ENCODE measurements around the gene BTD. TPM values are rescaled to one million over a fixed set of nuclear protein-coding genes. Genes with fewer than 3 reads are reported as not detected.

Gene BTD
- total and polyA plus RNA-seq, 2 donors (not counting 1 experiment from before 2014, with no cell fraction given) = 24.4 to 24.9 TPM

- H3K36me3 ChIP-seq (ENCODE audit: control insufficient read depth, insufficient read depth, low read length) = no peaks in the 10 kb centered on the region
- no peaks in the 10 kb centered on the region for H3K9me3 ChIP-seq (ENCODE audit: control insufficient read depth, insufficient read depth, low read depth, low read length)
- H2AFZ ChIP-seq (ENCODE audit: low read length) = no peak overlapping the region
- H3K27ac ChIP-seq (ENCODE audit: insufficient read depth, low read length) = peak overlapping the region; percentile 91
- DNase-seq (ENCODE audit: low read depth in 2 of 2) = peak; percentile 81 to 98
- H4K20me1 ChIP-seq (ENCODE audit: control insufficient read depth, extremely low read depth, insufficient read depth, low read length) = no peaks in the 10 kb centered on the region
- peaks cover 28% of the 10 kb centered on the region for H3K4me1 ChIP-seq (ENCODE audit: control insufficient read depth, extremely low read depth, insufficient read depth, low read length)
- peak overlapping the region; percentile 51 for H3K4me2 ChIP-seq (ENCODE audit: extremely low read depth, insufficient read depth, low read length)
- H3K27me3 ChIP-seq (ENCODE audit: control insufficient read depth, insufficient read depth, low read length) = no peaks in the 10 kb centered on the region
- H3K79me2 ChIP-seq (ENCODE audit: control insufficient read depth, insufficient read depth, low read length) = no peaks in the 10 kb centered on the region
- peak overlapping the region; percentile 47 for H3K9ac ChIP-seq (ENCODE audit: insufficient read depth, low read length)
- TF ChIP-seq EZH2 (IDR thresholded peaks at IDR 0.05; ENCODE audit: low read length, missing control alignments) = no peak
- TF ChIP-seq CTCF (conservative IDR thresholded peaks at IDR 0.05 in 1 of 2, IDR thresholded peaks at IDR 0.05 in 1 of 2; ENCODE audit: low read depth in 1 of 2, low read length in 2 of 2) = no peak
- no peak overlapping the region for H3K4me3 ChIP-seq (replicated peaks in 1 of 4; ENCODE audit: control extremely low read depth in 1 of 4, insufficient read depth in 1 of 4, low read depth in 3 of 4, low read length in 4 of 4)
These were observed 44.4 kb downstream of the BTD start for GRCh38 chr3:15645740-15646501.

- Histone ChIP-seq H2AFZ (ENCODE audit: low read length) (no peak overlapping the region), H3K27ac (ENCODE audit: insufficient read depth, low read length) (peak overlapping the region; percentile 91), H3K4me2 (ENCODE audit: extremely low read depth, insufficient read depth, low read length) (peak overlapping the region; percentile 51), H3K4me3 (replicated peaks in 1 of 4; ENCODE audit: control extremely low read depth in 1 of 4, insufficient read depth in 1 of 4, low read depth in 3 of 4, low read length in 4 of 4) (peak overlapping the region in 2 of 4 experiments; percentile 9 to 15), H3K27me3 (ENCODE audit: control insufficient read depth, insufficient read depth, low read length) (no peaks in the 10 kb centered on the region), H3K36me3 (ENCODE audit: control insufficient read depth, insufficient read depth, low read length) (no peaks in the 10 kb centered on the region), H3K9me3 (ENCODE audit: control insufficient read depth, insufficient read depth, low read depth, low read length) (no peaks in the 10 kb centered on the region), H3K4me1 (ENCODE audit: control insufficient read depth, extremely low read depth, insufficient read depth, low read length) (peaks cover 28% of the 10 kb centered on the region), H4K20me1 (ENCODE audit: control insufficient read depth, extremely low read depth, insufficient read depth, low read length) (no peaks in the 10 kb centered on the region), H3K79me2 (ENCODE audit: control insufficient read depth, insufficient read depth, low read length) (no peaks in the 10 kb centered on the region), H3K9ac (ENCODE audit: insufficient read depth, low read length) (peak overlapping the region; percentile 50)
- TF ChIP-seq CTCF (conservative IDR thresholded peaks at IDR 0.05 in 1 of 2, IDR thresholded peaks at IDR 0.05 in 1 of 2; ENCODE audit: low read depth in 1 of 2, low read length in 2 of 2) (no peak), EZH2 (IDR thresholded peaks at IDR 0.05; ENCODE audit: low read length, missing control alignments) (no peak)
- DNase-seq (ENCODE audit: low read depth in 2 of 2) = peak; percentile 99 to 100
These were observed 45.4 kb downstream of the BTD start for GRCh38 chr3:15646851-15647511.

- peak; percentile 91 to 99 for DNase-seq (ENCODE audit: low read depth in 2 of 2)
- H3K27me3 ChIP-seq (ENCODE audit: control insufficient read depth, insufficient read depth, low read length) = no peaks in the 10 kb centered on the region
- H3K4me3 ChIP-seq (replicated peaks in 1 of 4; ENCODE audit: control extremely low read depth in 1 of 4, insufficient read depth in 1 of 4, low read depth in 3 of 4, low read length in 4 of 4) = no peak overlapping the region
- H3K4me1 ChIP-seq (ENCODE audit: control insufficient read depth, extremely low read depth, insufficient read depth, low read length) = peaks cover 28% of the 10 kb centered on the region
- no peak for TF ChIP-seq CTCF (conservative IDR thresholded peaks at IDR 0.05 in 1 of 2, IDR thresholded peaks at IDR 0.05 in 1 of 2; ENCODE audit: low read depth in 1 of 2, low read length in 2 of 2)
- TF ChIP-seq EZH2 (IDR thresholded peaks at IDR 0.05; ENCODE audit: low read length, missing control alignments) = no peak
- peak overlapping the region; percentile 91 for H3K27ac ChIP-seq (ENCODE audit: insufficient read depth, low read length)
- H2AFZ ChIP-seq (ENCODE audit: low read length) = no peak overlapping the region
- H3K36me3 ChIP-seq (ENCODE audit: control insufficient read depth, insufficient read depth, low read length) = no peaks in the 10 kb centered on the region
- no peaks in the 10 kb centered on the region for H3K79me2 ChIP-seq (ENCODE audit: control insufficient read depth, insufficient read depth, low read length)
- H3K9ac ChIP-seq (ENCODE audit: insufficient read depth, low read length) = peak overlapping the region; percentile 50
- H4K20me1 ChIP-seq (ENCODE audit: control insufficient read depth, extremely low read depth, insufficient read depth, low read length) = no peaks in the 10 kb centered on the region
- no peaks in the 10 kb centered on the region for H3K9me3 ChIP-seq (ENCODE audit: control insufficient read depth, insufficient read depth, low read depth, low read length)
- H3K4me2 ChIP-seq (ENCODE audit: extremely low read depth, insufficient read depth, low read length) = peak overlapping the region; percentile 13
These were observed 46.1 kb downstream of the BTD start for GRCh38 chr3:15647611-15648167.
